Erythroblast (primary cell): Measurements from ENCODE around the gene RET.

Experiments used
- GATA1 ChIP-seq: IDR thresholded peaks from 2 replicates; pipeline ENCODE4 v1.6.1; 2011; ENCODE audit warnings: low read depth, mild to moderate bottlenecking, control low read depth, low read length, moderate library complexity
- POLR2A ChIP-seq: IDR thresholded peaks from 2 replicates; pipeline ENCODE4 v1.6.1; 2011; ENCODE audit warnings: mild to moderate bottlenecking, low read length

DNA sequence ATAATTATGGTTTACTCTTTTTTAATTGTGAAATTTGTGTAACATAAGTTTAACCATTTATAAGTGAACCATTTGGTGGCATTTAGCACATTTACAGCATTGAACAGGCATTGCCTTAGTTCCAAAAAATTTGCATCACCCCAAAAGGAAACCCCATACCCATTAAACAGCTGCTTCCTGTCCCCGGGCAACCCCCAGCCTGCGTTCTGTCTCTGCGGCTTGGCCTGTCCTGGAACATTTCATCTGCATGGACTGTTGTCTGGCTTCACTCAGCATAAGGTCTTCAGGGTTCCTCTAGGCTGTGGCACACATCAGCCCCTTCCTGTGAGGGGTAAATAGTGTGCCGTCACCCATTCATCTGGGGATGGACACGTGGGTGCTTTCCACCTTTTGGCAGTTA lies 6.9 kb downstream of the RET start:
- TF ChIP-seq POLR2A (no peak), GATA1 (no peak)
